OCI-LY1 (cell line): Measurements from ENCODE around the gene G6PD.
"Not testable (repeated sequence)": the region's sequence is repeated elsewhere in the genome, so short reads cannot be mapped to it uniquely, and the experiment has no call there.

ENCODE experiments used
- CTCF ChIP-seq: fragments of 200-600 bp; sonication (generic), shearing (Covaris generic); IDR thresholded peaks from 2 replicates; pipeline ENCODE4 v1.5.1; 2017; ENCODE audit warnings: mild to moderate bottlenecking, antibody characterized with exemption, low read length, moderate library complexity, mixed read lengths
- EZH2 ChIP-seq: fragments of 200-600 bp; sonication (generic), shearing (Covaris generic); IDR thresholded peaks from 2 replicates; pipeline ENCODE4 v1.8.0; 2017; ENCODE audit warnings: borderline replicate concordance, mixed run types, mild to moderate bottlenecking, antibody characterized with exemption, low read length, moderate library complexity, mixed read lengths

- not testable (repeated sequence) for TF ChIP-seq CTCF, EZH2
Observed at GRCh38 chrX:154558896-154559295, 12.2 kb upstream of the G6PD start.
